GM18517 (cell line): ENCODE measurements around the gene TSKS.

Source experiments
- ATAC-seq: cut with Tn5 transposase; IDR thresholded peaks from one replicate; pipeline ENCODE4 v1.9.1; 2021; ENCODE audit warnings: mild to moderate bottlenecking, moderate library complexity; ENCODE audit not compliant: unreplicated experiment

TSKS gene, protein sequence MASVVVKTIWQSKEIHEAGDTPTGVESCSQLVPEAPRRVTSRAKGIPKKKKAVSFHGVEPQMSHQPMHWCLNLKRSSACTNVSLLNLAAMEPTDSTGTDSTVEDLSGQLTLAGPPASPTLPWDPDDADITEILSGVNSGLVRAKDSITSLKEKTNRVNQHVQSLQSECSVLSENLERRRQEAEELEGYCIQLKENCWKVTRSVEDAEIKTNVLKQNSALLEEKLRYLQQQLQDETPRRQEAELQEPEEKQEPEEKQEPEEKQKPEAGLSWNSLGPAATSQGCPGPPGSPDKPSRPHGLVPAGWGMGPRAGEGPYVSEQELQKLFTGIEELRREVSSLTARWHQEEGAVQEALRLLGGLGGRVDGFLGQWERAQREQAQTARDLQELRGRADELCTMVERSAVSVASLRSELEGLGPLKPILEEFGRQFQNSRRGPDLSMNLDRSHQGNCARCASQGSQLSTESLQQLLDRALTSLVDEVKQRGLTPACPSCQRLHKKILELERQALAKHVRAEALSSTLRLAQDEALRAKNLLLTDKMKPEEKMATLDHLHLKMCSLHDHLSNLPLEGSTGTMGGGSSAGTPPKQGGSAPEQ

GRCh38 chr19:49763230-49763629 is at the start of gene TSKS:
Gene TSKS, minus strand, starts transcription at chr19:49763306. Its CDS starts 59 bp downstream, at chr19:49763247.
- ATAC-seq = no peak

DNA sequence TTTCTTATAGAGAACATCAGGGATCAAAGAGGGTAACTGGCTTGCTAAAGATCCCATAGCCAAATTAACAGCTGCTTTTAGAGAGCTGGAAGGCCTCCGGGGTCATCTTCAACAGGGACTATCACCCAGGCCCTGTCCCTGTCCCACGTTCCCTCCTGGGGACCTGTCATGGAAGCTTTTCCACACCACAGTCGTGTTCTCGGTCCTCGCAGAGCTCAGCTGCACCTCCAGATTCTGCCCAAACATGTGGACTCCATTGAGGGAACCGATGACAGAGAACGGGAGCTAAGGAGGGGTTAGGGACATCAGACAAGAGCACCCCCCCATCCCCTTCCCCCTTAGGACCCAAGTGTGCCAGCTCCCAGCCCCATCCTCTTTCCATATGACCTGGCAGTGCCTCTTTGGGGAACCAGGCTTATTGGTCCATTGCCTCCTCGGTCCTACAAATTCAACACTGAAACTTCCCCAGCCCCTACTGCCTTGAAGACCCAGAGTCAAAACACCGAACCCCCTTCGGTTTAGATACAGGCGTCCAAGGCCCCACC is 49.4 kb upstream of the TSKS start:
- no peak for ATAC-seq

DNA sequence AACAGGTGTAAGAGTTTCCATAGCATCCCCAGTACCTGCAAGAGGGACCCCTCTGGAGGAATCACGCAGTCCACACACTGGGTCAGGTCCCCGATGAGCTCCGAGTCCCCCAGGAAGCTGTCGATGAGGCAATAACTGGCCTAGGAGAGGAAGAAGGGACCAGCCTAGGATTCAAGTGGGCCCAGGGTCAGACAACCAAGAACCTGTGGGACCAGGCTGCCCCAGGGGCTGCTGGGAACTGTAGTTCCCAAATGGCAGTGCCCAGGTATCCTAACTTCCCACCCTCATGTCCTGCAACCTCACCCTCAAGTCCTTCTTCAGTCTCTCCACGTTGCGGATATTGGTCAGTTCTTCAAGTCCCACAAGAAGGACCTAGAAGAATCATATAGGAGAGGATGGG is 48.2 kb upstream of the TSKS start:
- ATAC-seq = no peak

DNA sequence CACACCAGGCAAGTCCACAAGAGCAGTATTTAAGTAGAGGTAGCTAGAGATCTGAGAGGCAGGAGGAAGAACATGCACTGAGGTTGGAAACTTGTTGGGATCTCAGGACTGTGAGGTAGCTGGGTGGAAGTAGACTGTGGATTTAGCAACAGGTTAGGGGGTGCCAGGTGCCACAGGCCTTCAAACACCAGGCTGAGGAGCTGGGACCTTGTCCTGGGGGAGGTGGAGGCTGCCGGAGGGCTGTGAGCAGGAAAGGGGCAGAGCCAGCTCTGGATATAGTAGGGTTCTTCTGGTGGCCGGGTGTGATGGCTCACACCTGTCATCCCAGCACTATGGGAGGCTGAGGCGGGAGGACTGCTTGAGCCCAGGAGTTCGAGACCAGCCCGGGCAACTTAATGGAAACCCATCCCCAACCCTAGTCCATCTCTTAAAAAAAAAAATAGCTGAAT is 46.9 kb upstream of the TSKS start:
- no peak for ATAC-seq

DNA sequence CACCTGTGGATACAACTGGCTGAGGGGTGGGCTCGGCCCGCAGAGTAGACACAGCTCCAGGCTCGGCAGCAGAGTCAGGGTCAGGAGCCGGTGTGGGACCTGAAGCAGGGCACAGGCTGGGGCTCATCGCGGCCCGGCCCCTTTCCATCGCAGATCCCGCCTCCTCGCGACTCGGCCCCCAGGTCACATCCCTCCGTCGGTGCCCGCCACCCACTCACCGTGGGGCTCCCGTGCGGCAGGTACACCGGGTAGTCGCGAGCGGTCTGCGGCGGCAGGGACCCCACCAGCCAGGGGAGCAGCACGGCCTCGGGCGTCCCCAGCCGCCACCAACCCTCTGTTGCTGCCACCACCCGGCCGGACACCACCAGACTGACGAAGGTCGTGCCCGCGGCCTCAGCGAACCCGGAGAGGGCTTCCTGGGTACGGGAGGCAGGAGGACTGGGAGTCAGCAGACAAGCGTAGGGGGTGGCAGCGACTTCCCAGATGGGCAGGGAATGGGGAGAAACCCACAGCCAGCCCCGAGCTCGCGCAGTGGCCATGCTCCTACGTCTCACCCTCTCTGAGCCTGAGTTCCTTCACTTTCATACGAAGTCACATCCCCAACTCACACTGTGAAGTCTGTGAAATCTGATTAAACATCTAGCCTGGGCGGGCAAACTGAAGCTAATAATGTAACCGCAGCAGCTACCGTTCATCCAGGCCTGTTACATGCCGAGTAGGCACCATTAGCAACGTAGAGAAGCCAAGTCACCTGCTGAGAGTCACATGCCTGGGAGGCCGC is 46.2 kb upstream of the TSKS start:
- no peak for ATAC-seq

GRCh38 chr19:49808711-49809159 is 45.6 kb upstream of the TSKS start:
- ATAC-seq = no peak

GRCh38 chr19:49807904-49808675 is 45.0 kb upstream of the TSKS start:
- ATAC-seq = no peak

GRCh38 chr19:49807058-49807903 is 44.2 kb upstream of the TSKS start:
- ATAC-seq = no peak

DNA sequence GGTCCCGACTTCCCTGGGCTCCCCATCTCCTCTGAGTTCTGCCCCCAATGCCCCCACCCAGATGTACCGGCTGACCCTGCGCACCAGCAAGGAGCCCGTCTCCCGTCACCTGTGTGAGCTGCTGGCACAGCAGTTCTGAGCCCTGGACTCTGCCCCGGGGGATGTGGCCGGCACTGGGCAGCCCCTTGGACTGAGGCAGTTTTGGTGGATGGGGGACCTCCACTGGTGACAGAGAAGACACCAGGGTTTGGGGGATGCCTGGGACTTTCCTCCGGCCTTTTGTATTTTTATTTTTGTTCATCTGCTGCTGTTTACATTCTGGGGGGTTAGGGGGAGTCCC is 43.5 kb upstream of the TSKS start:
- no peak for ATAC-seq

- no peak for ATAC-seq
Observed at GRCh38 chr19:49805822-49806619, 42.9 kb upstream of the TSKS start.

DNA sequence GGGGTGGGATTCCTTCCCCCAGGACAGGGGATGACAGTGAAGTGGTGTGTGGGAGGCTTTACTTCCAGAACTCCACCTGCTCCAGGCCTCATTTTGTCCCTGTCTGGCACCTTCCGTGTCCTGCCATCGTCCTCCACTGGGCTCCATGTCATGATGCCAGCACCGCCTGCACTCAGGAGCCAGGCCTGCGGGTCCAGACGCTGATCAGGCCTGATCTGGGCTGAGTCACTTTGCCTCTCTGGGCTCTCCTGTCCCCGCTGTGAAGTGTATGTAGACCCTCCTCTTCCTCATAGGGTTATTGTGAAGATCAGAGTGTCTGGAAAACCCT is 40.4 kb upstream of the TSKS start:
- no peak for ATAC-seq

DNA sequence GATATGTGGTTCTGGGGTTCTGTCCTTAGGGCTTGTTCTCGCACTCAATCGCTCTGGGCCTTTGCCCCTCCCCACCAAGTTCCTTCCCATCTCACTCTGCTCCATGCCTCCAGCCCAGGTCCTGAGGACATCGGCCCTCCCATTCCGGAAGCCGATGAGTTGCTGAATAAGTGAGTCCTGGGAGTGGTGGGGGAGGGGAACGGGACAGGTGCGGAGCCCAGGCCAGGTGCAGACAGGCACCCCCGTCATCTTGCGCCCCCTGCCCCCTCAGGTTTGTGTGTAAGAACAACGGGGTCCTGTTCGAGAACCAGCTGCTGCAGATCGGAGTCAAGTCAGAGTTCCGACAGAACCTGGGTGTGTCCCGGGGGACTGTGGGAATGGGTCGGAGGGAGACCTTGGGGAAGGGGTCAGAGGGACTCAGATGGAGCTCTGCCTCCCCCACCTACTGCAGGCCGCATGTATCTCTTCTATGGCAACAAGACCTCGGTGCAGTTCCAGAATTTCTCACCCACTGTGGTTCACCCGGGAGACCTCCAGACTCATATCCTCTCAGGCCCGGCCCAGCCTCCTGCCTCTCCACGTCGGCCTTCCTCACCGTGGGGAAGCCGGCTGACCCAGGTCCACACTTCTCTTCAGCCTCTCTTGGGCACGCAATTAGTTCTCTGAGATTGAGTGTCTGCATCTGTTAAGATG is 39.9 kb upstream of the TSKS start:
- no peak for ATAC-seq

GRCh38 chr19:49801966-49802661 is 39.0 kb upstream of the TSKS start:
- no peak for ATAC-seq

DNA sequence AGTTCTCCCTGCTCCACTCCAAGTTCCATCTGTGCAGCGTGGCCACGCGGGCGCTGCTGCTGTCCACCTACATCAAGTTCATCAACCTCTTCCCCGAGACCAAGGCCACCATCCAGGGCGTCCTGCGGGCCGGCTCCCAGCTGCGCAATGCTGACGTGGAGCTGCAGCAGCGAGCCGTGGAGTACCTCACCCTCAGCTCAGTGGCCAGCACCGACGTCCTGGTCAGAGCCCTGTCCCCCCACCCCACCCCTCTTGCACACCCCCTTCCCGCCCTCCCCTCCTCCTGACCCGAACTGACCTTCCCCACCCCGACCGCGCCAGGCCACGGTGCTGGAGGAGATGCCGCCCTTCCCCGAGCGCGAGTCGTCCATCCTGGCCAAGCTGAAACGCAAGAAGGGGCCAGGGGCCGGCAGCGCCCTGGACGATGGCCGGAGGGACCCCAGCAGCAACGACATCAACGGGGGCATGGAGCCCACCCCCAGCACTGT is 38.3 kb upstream of the TSKS start:
- no peak for ATAC-seq

DNA sequence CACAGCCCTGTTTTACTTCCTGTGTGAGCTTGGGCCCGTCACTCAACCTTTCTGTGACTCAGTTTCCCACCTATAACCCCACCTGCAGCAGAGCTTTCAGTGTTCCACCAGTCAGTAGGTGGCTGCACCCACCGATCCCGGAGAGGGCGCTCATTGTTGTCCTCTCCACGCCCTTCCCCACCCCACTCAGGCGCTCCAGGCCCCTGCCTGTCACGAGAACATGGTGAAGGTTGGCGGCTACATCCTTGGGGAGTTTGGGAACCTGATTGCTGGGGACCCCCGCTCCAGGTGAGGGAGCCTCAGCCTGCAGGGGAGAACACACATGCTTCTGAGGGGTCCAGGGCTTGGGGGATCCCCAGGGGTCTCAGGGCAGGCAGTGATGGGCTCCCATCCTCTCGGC is 37.7 kb upstream of the TSKS start:
- no peak for ATAC-seq

DNA sequence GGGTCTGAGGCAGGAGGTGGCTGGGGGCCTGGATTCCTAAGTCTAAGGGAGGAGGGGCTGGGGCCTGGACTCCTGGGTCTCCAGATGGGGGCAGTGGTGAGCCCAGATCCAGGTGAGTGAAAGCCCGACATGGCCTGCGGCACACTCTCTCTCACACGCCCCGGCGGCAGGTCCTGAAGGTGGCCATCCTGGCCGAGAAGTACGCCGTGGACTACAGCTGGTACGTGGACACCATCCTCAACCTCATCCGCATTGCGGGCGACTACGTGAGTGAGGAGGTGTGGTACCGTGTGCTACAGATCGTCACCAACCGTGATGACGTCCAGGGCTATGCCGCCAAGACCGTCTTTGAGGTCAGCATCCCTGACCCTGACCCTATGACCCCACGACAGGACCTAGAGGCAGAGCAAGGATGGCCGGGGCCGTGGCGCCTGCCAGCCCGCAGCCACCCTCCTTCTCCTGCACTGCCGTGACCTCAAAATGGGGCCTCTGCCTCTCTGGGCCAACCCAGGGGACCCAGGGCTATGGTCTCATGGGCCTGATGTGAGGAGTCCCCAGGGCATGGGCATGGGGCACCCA is 36.8 kb upstream of the TSKS start:
- no peak for ATAC-seq

- no peak for ATAC-seq
Observed at GRCh38 chr19:49799271-49799797, 36.2 kb upstream of the TSKS start.
